Measurements from ENCODE around the gene TRAPPC10.

TRAPPC10 gene

DNA sequence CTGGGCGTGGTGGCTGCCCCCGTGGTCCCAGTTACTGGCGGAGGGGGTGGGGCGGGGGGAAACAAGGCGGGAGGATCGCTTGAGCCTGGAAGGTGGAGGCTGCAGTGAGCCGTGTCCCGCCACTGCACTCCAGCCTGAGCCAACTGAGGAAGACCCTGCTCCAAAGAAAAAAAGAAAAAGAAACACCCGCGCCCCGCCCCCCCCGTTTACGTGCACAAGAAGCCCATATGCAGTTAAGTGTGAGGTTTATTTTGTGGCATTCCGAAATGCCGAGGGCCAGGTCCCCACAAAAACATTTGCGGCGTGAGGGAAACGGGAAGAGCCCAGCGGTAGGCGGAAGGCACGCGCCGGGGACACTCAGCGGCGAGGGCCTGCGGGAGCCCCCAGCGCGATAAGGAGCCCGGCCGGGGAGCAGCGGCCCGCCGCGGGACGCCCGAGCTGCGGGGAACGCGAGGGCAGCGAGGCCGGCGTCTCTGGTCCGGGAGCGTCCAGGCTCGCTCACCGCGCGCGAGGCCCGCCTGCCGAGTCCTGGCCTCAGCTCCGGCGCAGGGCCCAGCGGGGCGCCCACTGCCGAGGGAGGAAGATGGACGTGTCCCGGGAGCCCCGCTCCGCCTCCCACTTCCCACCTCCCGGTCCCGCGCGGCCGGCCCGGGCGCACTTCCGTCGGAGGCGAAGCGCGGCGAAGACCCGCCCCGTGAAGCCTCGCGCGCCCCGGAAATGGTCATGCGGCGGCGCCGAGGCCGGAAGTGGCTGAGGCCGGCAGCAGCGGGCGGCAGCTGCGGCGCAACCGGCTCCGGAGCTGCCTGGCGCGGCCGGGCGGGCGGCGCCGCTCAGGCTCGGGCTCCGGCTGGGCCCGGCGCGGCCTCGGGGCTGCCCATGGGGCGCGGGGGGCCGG lies at the start of gene TRAPPC10:
Gene TRAPPC10 (plus strand): TSS at position 731 of the 895 bp plus-strand sequence. CDS start 185 bp downstream, outside the sequence.
- peak; percentile 87 for DNase-seq
- in situ Hi-C loops (cut with HindIII; ENCODE audit: low pct_ligation_motif_present, low pct_unique_long_range_greater_than_20kb, low sequenced_read_pairs), result no loop called here

DNA sequence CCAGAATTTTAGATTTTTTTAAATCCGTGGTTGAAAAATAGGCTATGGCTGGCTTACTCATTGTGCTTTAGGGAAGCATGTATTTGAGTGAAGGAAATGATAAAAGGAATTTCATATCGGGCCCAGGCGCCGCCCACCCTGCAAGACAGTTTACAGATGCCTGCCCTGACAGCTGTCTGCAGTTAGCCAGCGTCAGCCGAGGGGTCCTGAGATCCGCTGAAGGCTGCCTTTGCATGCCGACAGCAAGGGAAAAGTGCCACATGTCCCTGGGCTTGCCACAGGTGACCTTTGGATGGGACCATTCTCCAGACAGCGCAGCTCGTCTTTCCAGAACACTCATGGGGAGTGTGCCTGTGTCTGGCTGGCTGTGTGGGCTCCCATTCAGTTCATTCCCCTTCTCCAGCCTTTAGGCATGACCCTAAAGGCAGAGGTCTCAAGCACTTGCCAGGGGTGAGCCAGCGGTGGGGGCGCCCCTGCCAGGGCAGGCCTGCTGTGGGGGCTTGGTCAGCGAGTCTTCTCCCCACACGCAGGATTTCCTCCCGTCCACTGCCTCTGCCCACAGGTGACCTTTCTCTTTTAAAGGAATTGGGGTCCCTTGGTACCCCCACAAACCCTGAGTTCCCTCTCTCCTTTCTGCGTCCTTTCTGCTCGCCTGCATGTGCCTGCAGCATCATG lies 46.1 kb upstream of the TRAPPC10 start:
- no peak for DNase-seq
- in situ Hi-C loops (cut with HindIII; ENCODE audit: low pct_ligation_motif_present, low pct_unique_long_range_greater_than_20kb, low sequenced_read_pairs), result no loop called here

DNA sequence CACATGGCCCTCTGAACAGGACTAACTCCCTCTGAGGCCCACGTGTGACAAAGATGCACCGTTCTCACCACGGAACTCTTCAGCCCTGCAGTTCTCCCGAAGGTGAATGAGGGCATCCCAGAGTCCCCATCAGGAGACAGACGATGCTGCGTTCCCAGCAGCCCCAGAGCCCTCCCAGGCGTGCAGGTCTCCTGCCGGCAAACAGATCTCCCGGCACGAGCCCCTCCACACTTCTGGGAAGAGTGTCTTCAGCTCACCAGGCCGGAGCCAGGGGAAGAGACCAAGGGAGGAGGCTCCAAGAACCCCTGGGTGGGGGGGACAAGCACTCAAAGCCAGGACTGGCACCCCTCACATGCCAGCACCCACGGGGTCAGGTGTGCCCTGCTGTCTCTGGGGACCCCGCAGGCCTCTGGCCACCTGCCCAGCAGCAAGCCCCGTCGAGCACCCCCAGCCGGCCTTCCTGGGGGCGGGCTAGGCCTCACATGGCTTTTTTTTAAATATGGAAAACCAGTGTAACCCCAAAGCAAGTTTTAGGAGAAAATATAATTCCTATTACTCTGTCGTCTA lies 45.1 kb upstream of the TRAPPC10 start:
- in situ Hi-C loops (cut with HindIII; ENCODE audit: low pct_ligation_motif_present, low pct_unique_long_range_greater_than_20kb, low sequenced_read_pairs), result no loop called here
- DNase-seq, result no peak

DNA sequence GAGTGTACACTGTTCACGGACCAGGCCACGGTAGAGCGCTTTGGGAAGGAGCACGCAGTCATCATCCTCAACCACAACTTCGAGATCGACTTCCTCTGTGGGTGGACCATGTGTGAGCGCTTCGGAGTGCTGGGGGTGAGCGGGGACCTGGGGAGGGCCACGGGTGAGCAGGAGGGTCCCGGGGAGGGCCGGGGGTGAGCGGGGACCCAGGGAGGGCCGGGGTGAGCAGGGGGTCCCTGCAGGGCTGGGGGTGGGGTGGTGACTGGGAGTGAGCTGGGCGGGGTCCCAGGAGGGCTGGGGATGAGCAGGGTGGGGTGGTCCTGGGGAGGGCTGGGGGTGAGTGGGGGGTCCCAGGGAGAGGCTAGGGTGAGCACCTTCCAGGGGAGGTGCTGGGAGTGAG lies 44.1 kb upstream of the TRAPPC10 start:
- no peak for DNase-seq
- in situ Hi-C loops (cut with HindIII; ENCODE audit: low pct_ligation_motif_present, low pct_unique_long_range_greater_than_20kb, low sequenced_read_pairs), result no loop called here

DNA sequence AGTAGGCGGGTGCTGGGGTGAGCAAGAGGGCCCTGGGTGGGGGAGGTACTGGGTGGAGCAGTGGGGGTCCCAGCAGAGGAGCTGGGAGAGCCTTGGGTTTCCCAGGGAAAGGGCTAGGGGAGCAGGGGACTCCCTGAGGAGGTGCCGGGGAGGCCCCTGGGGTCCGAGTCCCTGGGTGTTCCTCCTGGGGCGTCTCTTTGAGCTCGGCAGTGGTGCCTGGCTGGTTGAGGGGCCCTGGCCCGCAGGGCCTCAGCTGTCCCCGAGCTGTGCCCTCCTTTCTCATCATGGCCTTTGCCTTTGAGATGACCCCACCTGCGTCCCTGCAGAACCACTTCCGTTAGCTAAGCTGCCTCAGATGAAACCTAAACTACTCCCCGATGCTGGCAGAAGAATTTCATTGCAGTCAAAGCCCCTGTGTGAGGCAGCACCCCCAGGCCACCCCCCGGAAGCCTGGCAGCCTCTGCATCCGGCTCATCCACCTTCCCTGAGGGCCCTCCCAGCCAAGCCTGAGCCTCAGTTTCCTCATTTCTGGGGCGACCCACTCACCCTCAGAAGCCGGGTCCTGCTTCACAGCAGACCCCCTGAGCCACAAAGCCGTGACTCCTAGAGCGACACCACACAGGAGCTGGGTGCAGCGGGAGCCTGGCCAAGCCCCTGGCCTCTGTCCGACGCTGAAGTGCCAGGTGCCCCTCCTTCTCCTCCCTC lies 43.5 kb upstream of the TRAPPC10 start:
- in situ Hi-C loops (cut with HindIII; ENCODE audit: low pct_ligation_motif_present, low pct_unique_long_range_greater_than_20kb, low sequenced_read_pairs), result no loop called here

GRCh38 chr21:43969115-43969444 lies 43.0 kb upstream of the TRAPPC10 start:
- DNase-seq, result no peak
- in situ Hi-C loops (cut with HindIII; ENCODE audit: low pct_ligation_motif_present, low pct_unique_long_range_greater_than_20kb, low sequenced_read_pairs), result no loop called here

More for the DNA sequence above, 43.5 kb upstream of the TRAPPC10 start:
- no peak for DNase-seq

GRCh38 chr21:43970551-43970950 lies 41.6 kb upstream of the TRAPPC10 start:
- no peak for DNase-seq
- in situ Hi-C loops (cut with HindIII; ENCODE audit: low pct_ligation_motif_present, low pct_unique_long_range_greater_than_20kb, low sequenced_read_pairs), result no loop called here

GRCh38 chr21:43971201-43971991 lies 40.7 kb upstream of the TRAPPC10 start:
- no peak for DNase-seq
- in situ Hi-C loops (cut with HindIII; ENCODE audit: low pct_ligation_motif_present, low pct_unique_long_range_greater_than_20kb, low sequenced_read_pairs), result no loop called here

DNA sequence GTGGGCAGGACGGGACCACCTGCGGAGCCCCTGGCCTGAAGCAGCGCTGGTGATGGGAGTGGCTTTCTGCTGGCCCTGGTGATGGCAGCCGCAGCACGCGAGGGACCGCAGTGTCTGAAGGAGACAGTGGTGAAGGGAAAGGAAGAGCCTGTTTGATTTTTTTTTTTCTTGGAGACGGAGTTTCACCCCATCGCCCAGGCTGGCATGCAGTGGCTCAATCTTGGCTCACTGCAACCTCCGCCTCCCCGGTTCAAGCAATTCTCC lies 40.2 kb upstream of the TRAPPC10 start:
- DNase-seq, result no peak
- in situ Hi-C loops (cut with HindIII; ENCODE audit: low pct_ligation_motif_present, low pct_unique_long_range_greater_than_20kb, low sequenced_read_pairs), result no loop called here

GRCh38 chr21:43972850-43973633 lies 39.1 kb upstream of the TRAPPC10 start:
- DNase-seq, result no peak
- in situ Hi-C loops (cut with HindIII; ENCODE audit: low pct_ligation_motif_present, low pct_unique_long_range_greater_than_20kb, low sequenced_read_pairs), result no loop called here

DNA sequence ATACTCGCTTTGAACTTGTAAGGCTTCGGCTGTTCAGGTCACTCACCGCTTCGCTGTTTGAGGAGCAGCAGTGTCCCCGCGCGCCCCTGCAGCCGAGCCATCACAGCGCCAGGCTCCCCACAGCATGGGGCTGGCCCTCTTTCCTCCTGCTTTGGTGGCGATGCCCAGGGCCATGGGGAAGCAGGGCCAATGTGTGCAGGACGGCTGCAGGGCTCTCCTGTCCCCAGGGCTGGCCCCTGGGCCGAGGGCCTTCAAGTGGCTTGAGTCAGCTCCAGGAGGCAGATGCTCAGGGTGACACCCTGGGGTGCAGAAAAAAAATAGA lies 38.5 kb upstream of the TRAPPC10 start:
- in situ Hi-C loops (cut with HindIII; ENCODE audit: low pct_ligation_motif_present, low pct_unique_long_range_greater_than_20kb, low sequenced_read_pairs), result no loop called here
- no peak for DNase-seq

- no peak for DNase-seq
- in situ Hi-C loops (cut with HindIII; ENCODE audit: low pct_ligation_motif_present, low pct_unique_long_range_greater_than_20kb, low sequenced_read_pairs), result no loop called here
Measured at GRCh38 chr21:43974791-43975468, 37.2 kb upstream of the TRAPPC10 start.

DNA sequence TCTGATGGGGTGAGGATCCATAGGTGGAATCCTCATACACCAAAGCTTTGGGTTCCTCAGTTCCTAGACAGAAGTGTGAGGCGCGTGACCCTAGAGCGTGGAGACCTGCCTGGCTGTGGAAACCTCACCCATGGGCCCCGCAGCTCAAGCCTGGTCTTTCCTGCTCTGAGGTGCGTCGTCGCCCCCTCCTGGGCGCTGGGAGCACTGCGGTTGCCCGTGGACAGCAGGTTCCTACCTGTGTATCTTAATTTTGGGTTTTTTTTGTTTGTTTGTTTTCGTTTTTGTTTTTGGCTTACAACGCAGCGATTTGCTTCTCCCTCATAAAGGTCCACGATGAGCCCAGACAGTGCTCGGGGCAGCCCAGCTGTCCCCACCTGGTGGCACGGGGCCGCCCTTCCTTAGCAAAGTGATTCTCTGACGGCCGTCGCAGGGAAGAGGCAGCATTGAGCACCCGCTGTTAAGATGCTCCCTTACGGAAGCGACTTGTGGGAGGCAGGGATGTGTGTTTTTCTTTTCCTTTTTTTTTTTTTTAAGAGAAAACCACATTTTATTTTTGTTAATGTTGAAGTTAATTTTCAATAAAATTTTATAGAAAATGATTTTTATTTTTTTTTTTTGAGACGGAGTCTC lies 36.5 kb upstream of the TRAPPC10 start:
- in situ Hi-C loops (cut with HindIII; ENCODE audit: low pct_ligation_motif_present, low pct_unique_long_range_greater_than_20kb, low sequenced_read_pairs), result no loop called here
- peak; percentile 49 for DNase-seq

DNA sequence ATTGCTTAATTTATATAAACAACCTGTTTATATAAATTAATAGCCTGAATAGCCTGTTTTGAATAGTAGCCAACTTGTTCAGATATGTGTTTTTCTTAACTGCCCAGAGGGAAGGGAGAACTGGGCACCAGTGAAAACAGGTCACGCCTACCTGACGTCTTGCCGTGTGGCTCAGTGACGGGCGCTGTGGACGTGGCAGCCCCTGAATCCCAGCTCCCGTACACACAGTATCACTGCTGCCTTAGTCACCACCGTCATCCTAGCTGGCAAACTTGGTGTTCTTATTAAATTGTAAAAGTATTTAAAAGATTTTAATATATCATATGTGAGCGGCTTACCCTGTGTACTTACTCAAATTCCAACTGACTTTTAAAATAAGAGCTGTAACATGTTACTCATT lies 35.4 kb upstream of the TRAPPC10 start:
- no peak for DNase-seq
- in situ Hi-C loops (cut with HindIII; ENCODE audit: low pct_ligation_motif_present, low pct_unique_long_range_greater_than_20kb, low sequenced_read_pairs), result no loop called here

- in situ Hi-C loops (cut with HindIII; ENCODE audit: low pct_ligation_motif_present, low pct_unique_long_range_greater_than_20kb, low sequenced_read_pairs), result no loop called here
- no peak for DNase-seq
Measured at GRCh38 chr21:43978060-43978459, 34.0 kb upstream of the TRAPPC10 start.

- in situ Hi-C loops (cut with HindIII; ENCODE audit: low pct_ligation_motif_present, low pct_unique_long_range_greater_than_20kb, low sequenced_read_pairs), result no loop called here
Measured at GRCh38 chr21:43979654-43980053, 32.5 kb upstream of the TRAPPC10 start.

More at GRCh38 chr21:43979654-43980053, 32.5 kb upstream of the TRAPPC10 start:
- DNase-seq, result no peak
